ENCODE results near the gene C10orf143. TPM values are rescaled to one million over a fixed set of nuclear protein-coding genes. Genes with fewer than 3 reads are reported as not detected.

The C10orf143 gene
- total and polyA plus RNA-seq, 3 donors from 2014 or later = 3.7 to 7.6 (median 7.2) TPM

DNA sequence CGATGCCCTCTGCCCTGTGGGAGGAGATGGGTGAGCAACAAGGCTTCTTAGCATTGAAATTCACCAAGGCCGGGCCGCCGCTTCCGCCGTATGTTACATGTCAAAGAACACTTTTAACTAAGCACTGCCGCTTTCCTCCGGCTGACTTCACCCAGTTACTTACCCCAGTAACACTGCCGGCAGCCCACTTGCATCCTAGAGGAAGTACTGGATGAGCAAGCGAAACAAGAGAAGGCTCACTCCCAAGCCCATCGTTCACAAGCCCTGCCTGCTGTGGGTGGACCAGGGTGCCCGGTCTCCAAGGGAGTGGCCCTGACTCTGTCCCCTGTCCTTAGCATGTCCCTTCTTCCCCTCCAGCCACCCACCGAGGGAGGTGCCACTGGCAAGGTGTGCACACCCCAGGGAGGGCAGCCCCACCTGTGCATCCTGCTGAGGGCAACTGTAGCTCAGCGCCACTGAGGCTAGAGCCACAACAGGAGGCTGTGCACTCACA is 73.4 kb downstream of the C10orf143 start:
- 87 to 92% methylated on average over 12 to 14 of the region's 14 CpGs for WGBS, 2 donors
- intact Hi-C loops (cut with DNase I; ENCODE audit: low total_unique reads) = no loop called here
- Histone ChIP-seq H3K4me1 (no peaks in the 10 kb centered on the region), H3K36me3 (ENCODE audit: low read depth, missing control alignments) (no peaks in the 10 kb centered on the region), H3K9me3 (no peaks in the 10 kb centered on the region), H3K27me3 (no peaks in the 10 kb centered on the region), H3K4me3 (no peak overlapping the region), H3K27ac (no peak overlapping the region)
- no peak for TF ChIP-seq CTCF (IDR thresholded peaks at IDR 0.05)
- TF ChIP-seq POLR2A (IDR thresholded peaks at IDR 0.05) = no peak
- no peak for DNase-seq

DNA sequence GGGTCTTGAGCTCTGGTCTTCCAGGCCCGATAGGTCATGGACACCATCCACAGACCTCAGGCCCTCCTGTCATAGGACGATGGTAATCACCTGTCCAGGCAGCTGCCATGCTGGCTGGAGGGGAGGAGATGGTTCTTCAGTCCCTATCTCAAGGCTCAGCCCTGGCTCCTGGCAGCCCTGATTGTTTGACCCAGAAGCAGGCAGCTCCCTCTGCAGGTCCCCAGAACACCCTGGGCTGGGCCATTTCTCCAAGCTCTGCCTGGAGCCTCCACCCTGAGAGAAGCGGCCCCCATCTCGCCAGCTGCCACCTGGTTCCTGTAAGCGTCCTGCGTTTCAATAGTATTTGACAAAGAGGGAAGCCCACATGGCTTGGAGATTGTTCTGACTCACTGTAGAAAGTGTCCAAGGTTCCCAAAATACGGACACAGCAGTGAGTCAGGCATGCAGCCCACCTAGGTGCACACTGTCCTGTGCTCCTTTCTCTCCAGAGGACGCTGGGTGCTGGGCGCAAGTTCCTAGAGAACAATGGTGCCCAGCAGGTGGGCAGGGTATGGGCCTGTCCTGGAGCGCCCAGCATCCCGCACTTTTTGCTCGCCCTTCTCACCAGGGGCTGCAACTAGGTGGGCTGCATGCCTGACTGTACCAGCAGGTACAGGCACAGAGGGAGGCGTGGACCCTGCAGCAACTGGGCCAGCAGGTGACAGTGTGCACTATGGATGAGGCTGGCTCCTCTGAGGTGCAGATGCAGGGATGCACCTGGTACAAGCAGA is 74.1 kb downstream of the C10orf143 start:
- Histone ChIP-seq H3K4me3 (no peak overlapping the region), H3K4me1 (no peaks in the 10 kb centered on the region), H3K27ac (no peak overlapping the region), H3K36me3 (ENCODE audit: low read depth, missing control alignments) (no peaks in the 10 kb centered on the region), H3K27me3 (no peaks in the 10 kb centered on the region), H3K9me3 (no peaks in the 10 kb centered on the region)
- DNase-seq = no peak
- intact Hi-C loops (cut with DNase I; ENCODE audit: low total_unique reads) = no loop called here
- 84 to 87% methylated on average over 7 to 13 of the region's 13 CpGs for WGBS, 2 donors
- TF ChIP-seq CTCF (IDR thresholded peaks at IDR 0.05) = no peak
- TF ChIP-seq POLR2A (IDR thresholded peaks at IDR 0.05) = no peak

DNA sequence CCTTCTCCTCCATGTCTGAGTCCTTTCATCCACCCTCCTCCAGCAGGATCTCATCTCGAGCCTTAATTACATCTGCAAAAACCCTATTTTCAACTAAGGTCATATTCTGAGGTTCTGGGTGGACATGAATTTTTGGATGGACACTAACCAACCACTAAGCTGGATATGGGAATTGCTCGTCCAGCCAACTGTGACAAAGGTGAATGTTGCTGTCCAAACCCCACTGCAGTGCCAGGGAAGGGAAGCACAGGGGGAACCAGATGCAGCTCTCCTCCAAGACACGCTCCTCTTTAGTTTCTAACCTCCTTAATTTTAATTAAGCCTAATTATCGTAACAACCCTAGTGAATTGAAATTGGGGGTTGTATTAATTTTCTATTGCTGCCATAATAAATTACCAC is 81.4 kb downstream of the C10orf143 start:
- no peaks in the 10 kb centered on the region for H3K9me3 ChIP-seq
- 66 to 86% methylated on average over 4 of the region's 4 CpGs for WGBS, 2 donors
- no peak overlapping the region for H3K27ac ChIP-seq
- no peaks in the 10 kb centered on the region for H3K27me3 ChIP-seq
- H3K36me3 ChIP-seq (ENCODE audit: low read depth, missing control alignments) = no peaks in the 10 kb centered on the region
- intact Hi-C loops (cut with DNase I; ENCODE audit: low total_unique reads) = no loop called here
- no peaks in the 10 kb centered on the region for H3K4me1 ChIP-seq
- H3K4me3 ChIP-seq = no peak overlapping the region
- no peak for DNase-seq
- TF ChIP-seq POLR2A (IDR thresholded peaks at IDR 0.05) = no peak
- no peak for TF ChIP-seq CTCF (IDR thresholded peaks at IDR 0.05)

- H3K27ac ChIP-seq = no peak overlapping the region
- H3K36me3 ChIP-seq (ENCODE audit: low read depth, missing control alignments) = no peaks in the 10 kb centered on the region
- intact Hi-C loops (cut with DNase I; ENCODE audit: low total_unique reads) = no loop called here
- H3K9me3 ChIP-seq = no peaks in the 10 kb centered on the region
- 79 to 88% methylated on average over 3 to 4 of the region's 4 CpGs for WGBS, 2 donors
- no peak for DNase-seq
- H3K27me3 ChIP-seq = no peaks in the 10 kb centered on the region
- TF ChIP-seq CTCF (IDR thresholded peaks at IDR 0.05) (no peak), POLR2A (IDR thresholded peaks at IDR 0.05) (no peak)
- H3K4me3 ChIP-seq = no peak overlapping the region
- no peaks in the 10 kb centered on the region for H3K4me1 ChIP-seq
Observed at GRCh38 chr10:130028465-130028819, 82.2 kb downstream of the C10orf143 start.
